Measurements from ENCODE around the gene VSIG8.

The VSIG8 gene

GRCh38 chr1:159821171-159821867, 41.1 kb downstream of the VSIG8 start:
- H3K4me3 ChIP-seq (ENCODE audit: low read length), result no peak overlapping the region
- DNase-seq (ENCODE audit: low read depth), result peak; percentile 66
- peak; percentile 76 for TF ChIP-seq CTCF (IDR thresholded peaks at IDR 0.05; ENCODE audit: insufficient read depth, low read depth, low read length, missing control alignments)

- peak; percentile 87 for DNase-seq (ENCODE audit: low read depth)
Observed at GRCh38 chr1:159817276-159818041, 45.0 kb downstream of the VSIG8 start.

GRCh38 chr1:159815926-159816325, 46.5 kb downstream of the VSIG8 start:
- H3K4me3 ChIP-seq (ENCODE audit: low read length), result no peak overlapping the region
- DNase-seq (ENCODE audit: low read depth), result no peak
- no peak for TF ChIP-seq CTCF (IDR thresholded peaks at IDR 0.05; ENCODE audit: insufficient read depth, low read depth, low read length, missing control alignments)

More at GRCh38 chr1:159817276-159818041, 45.0 kb downstream of the VSIG8 start:
- no peak overlapping the region for H3K4me3 ChIP-seq (ENCODE audit: low read length)
- no peak for TF ChIP-seq CTCF (IDR thresholded peaks at IDR 0.05; ENCODE audit: insufficient read depth, low read depth, low read length, missing control alignments)

GRCh38 chr1:159804924-159805323, 57.5 kb downstream of the VSIG8 start:
- no peak for TF ChIP-seq CTCF (IDR thresholded peaks at IDR 0.05; ENCODE audit: insufficient read depth, low read depth, low read length, missing control alignments)
- H3K4me3 ChIP-seq (ENCODE audit: low read length), result no peak overlapping the region
- peak; percentile 33 for DNase-seq (ENCODE audit: low read depth)
